Measurements from ENCODE around the gene SPATA2L. TPM values are rescaled to one million over a fixed set of nuclear protein-coding genes. Genes with fewer than 3 reads are reported as not detected.
"Not testable (repeated sequence)": the region's sequence is repeated elsewhere in the genome, so short reads cannot be mapped to it uniquely, and the experiment has no call there.

SPATA2L gene
- total RNA-seq, 1 donor from 2014 or later, result 39.3 TPM

DNA sequence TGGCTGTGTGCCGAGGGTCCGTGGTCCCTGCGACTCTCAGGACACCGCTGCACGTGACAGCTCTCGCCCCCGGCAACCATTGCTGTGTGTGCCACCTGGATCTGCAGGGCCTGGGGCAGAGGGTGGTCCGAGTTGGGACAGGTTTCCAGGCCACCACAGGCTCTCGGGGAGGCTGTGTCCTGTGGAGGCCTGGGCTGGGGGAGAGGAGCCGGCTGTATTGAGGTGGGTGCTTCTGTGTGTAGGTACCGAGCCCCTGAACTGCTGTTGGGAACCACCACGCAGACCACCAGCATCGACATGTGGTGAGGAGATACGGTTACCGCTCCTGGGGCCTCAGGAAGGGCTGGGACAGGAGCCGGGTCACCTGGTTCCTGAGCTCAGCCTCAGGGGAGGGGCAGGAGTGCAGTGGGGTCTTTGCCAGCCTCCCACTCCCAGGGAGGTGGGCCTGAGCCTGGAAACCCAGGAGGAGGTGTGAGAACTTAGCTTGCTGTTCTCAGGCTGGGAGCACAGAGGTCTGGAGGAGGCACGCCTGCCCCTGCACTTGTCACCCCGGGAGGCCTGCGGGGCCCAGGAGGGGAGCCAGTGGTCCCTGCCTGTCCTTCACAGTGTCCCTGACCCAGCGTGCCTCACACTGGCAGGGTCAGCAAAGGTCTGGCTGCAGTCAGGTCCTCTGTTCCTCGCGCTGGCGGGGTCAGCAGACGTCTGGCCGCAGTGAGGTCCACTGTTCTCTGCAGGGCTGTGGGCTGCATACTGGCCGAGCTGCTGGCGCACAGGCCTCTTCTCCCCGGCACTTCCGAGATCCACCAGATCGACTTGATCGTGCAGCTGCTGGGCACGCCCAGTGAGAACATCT lies 7.3 kb downstream of the SPATA2L start:
- no peak for DNase-seq (ENCODE audit: low read depth)
- no peak for TF ChIP-seq CTCF (conservative IDR thresholded peaks at IDR 0.05; ENCODE audit: low read depth, low read length)
- no peak overlapping the region for H3K4me3 ChIP-seq (ENCODE audit: low read depth, low read length)

DNA sequence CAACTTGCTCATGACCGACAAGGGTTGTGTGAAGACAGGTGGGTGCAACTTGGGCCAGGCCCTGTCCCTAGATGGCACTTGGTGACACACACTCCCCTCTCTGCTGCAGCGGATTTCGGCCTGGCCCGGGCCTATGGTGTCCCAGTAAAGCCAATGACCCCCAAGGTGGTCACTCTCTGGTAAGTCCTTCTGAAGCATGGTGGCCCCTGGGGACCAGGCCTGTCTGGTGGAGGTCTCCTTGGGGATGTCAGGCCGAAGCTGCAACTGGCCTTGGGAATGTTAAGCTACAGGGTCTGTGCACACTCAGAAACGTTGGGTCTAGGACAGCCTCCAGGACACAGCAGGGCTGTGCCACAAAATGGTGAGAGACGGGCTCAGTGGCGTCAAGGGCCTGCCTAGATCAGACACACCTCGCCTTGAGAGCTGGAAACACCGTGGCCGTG lies 8.2 kb downstream of the SPATA2L start:
- no peak for TF ChIP-seq CTCF (conservative IDR thresholded peaks at IDR 0.05; ENCODE audit: low read depth, low read length)
- DNase-seq (ENCODE audit: low read depth), result no peak
- no peak overlapping the region for H3K4me3 ChIP-seq (ENCODE audit: low read depth, low read length)

GRCh38 chr16:89691986-89692569 lies 9.4 kb downstream of the SPATA2L start:
- no peak for TF ChIP-seq CTCF (conservative IDR thresholded peaks at IDR 0.05; ENCODE audit: low read depth, low read length)
- no peak for DNase-seq (ENCODE audit: low read depth)
- H3K4me3 ChIP-seq (ENCODE audit: low read depth, low read length), result no peak overlapping the region

DNA sequence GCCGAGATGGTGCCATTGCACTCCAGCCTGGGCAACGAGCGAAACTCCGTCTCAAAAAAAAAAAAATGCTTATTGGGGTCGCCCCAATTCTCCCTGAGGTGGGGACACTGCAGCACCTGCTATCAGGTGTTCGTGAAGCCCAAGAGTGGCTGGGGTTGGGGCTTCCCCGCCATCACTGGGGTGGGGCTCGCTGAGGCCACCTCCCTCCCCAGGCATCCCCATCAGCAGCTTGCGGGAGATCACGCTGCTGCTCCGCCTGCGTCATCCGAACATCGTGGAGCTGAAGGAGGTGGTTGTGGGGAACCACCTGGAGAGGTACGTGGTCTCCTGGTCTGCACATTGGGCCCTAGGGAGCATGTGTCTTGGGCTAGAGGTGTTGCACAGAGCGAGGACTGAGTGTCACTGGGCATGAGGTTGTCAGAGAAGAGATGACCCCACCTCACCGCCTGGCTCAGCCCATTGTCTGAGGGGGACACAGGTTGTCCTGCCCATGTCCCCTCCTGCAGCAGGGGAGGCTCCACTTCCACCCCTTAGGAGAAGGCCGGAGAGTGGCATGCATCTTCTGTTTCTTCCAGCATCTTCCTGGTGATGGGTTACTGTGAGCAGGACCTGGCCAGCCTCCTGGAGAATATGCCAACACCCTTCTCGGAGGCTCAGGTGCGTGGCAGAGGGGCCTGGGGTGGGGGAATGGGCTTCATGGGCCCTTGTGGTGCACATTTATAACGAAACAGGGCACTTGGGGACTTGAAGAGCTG lies 10.1 kb downstream of the SPATA2L start:
- no peak for TF ChIP-seq CTCF (conservative IDR thresholded peaks at IDR 0.05; ENCODE audit: low read depth, low read length)
- DNase-seq (ENCODE audit: low read depth), result no peak
- H3K4me3 ChIP-seq (ENCODE audit: low read depth, low read length), result no peak overlapping the region

DNA sequence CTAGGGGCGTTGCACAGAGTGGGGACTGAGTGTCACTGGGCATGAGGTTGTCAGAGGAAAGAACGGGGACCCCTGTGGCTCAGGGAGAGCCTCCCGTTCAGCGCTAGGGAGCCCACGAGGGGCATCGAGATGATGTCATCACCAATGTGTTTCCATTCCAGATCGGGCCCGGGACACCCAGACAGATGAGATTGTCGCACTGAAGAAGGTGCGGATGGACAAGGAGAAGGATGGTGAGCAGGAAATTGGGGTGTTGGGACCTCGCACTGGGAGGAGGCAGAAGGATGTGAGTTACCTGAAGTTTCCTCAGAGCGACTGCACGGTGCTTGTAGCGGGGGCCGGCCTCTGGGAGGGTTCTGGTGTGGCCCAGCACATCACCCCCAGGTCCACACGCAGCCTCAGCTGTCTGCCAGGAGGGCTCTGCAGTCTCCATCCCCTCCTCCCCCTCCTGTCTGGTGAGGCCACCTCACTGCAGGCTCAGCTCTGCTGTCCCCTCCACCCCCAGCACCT lies 11.1 kb downstream of the SPATA2L start:
- DNase-seq (ENCODE audit: low read depth), result no peak
- H3K4me3 ChIP-seq (ENCODE audit: low read depth, low read length), result no peak overlapping the region
- no peak for TF ChIP-seq CTCF (conservative IDR thresholded peaks at IDR 0.05; ENCODE audit: low read depth, low read length)

GRCh38 chr16:89689621-89690020 lies 11.9 kb downstream of the SPATA2L start:
- DNase-seq (ENCODE audit: low read depth); H3K4me3 ChIP-seq (ENCODE audit: low read depth, low read length): not testable (repeated sequence)

GRCh38 chr16:89689142-89689541 lies 12.4 kb downstream of the SPATA2L start:
- no peak overlapping the region for H3K4me3 ChIP-seq (ENCODE audit: low read depth, low read length)
- TF ChIP-seq CTCF (conservative IDR thresholded peaks at IDR 0.05; ENCODE audit: low read depth, low read length), result no peak
- DNase-seq (ENCODE audit: low read depth), result no peak

Data from epithelial cell of proximal tubule (primary cell).